ENCODE data around the gene C5orf24.

DNA sequence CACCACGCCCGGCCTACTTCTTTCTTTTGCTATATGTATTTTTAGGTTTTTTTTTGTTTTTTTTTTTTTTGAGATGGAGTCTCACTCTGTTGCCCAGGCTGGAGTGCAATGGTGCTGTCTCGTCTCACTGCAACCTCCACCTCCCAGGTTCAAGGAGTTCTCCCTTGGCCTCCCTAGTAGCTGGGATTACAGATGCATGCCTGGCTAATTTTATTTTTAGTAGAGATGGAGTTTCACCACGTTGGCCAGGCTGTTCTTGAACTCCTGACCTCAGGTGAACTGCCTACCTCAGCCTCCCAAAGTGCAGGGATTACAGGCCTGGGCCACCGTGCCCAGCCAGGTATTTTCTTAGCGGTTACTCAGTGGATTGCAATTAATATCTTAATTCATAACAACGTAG is 23.9 kb upstream of the C5orf24 start:
- TF ChIP-seq, protein P1, sequence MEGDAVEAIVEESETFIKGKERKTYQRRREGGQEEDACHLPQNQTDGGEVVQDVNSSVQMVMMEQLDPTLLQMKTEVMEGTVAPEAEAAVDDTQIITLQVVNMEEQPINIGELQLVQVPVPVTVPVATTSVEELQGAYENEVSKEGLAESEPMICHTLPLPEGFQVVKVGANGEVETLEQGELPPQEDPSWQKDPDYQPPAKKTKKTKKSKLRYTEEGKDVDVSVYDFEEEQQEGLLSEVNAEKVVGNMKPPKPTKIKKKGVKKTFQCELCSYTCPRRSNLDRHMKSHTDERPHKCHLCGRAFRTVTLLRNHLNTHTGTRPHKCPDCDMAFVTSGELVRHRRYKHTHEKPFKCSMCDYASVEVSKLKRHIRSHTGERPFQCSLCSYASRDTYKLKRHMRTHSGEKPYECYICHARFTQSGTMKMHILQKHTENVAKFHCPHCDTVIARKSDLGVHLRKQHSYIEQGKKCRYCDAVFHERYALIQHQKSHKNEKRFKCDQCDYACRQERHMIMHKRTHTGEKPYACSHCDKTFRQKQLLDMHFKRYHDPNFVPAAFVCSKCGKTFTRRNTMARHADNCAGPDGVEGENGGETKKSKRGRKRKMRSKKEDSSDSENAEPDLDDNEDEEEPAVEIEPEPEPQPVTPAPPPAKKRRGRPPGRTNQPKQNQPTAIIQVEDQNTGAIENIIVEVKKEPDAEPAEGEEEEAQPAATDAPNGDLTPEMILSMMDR (conservative IDR thresholded peaks at IDR 0.05; ENCODE audit: low read depth, low read length) = no peak
- no peak for TF ChIP-seq EZH2 (IDR thresholded peaks at IDR 0.05; ENCODE audit: borderline replicate concordance, low read depth, low read length, poor library complexity, severe bottlenecking)

Data from A673 (cell line).